ENCODE results near the gene ATP10A.

- TF ChIP-seq CTCF (IDR thresholded peaks at IDR 0.05; ENCODE audit: low read length) (no peak), EZH2 (optimal IDR thresholded peaks at IDR 0.05; ENCODE audit: low read depth, low read length) (no peak)
Observed at GRCh38 chr15:25711691-25712090, 151.4 kb downstream of the ATP10A start.

Measured in MM.1S (cell line).